ENCODE measurements around the gene IFT20.

Gene IFT20

DNA sequence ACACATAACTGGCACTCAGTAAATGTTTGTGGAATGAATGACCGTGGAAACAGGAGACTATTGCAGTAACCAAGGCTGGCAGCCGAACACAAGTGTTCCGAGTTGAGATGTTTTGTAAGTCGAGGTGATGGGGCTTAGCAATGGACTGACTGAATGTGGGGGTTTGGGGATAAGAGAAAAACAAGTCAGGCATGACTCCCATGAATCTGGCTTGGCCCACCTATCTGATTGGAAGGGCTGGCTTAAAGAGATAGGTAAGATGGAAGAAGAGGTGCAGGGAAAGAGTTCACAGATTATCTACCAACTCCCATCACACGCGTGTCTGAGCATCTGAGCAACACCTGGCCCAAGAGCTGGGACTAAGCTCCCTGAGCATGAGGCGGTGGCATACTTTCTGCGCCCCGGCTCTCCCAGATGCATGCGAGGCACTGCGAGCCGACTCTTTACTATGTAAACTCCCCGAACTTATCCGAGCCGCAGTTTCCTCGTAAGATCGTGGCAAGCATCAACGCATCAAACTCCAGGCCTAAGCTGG, 539 bp downstream of the IFT20 start:
- ATAC-seq (no peak), DNase-seq (no peak)

GRCh38 chr17:28334171-28334570, 1.1 kb downstream of the IFT20 start:
- no peak for DNase-seq

GRCh38 chr17:28333083-28333746, 2.1 kb downstream of the IFT20 start:
- ATAC-seq = no peak
- no peak for DNase-seq

More at GRCh38 chr17:28334171-28334570, 1.1 kb downstream of the IFT20 start:
- no peak for ATAC-seq

- DNase-seq = no peak
These were observed 3.3 kb downstream of the IFT20 start for GRCh38 chr17:28331891-28332420.

GRCh38 chr17:28330671-28331070, 4.6 kb downstream of the IFT20 start:
- DNase-seq (no peak), ATAC-seq (no peak)

More at GRCh38 chr17:28331891-28332420, 3.3 kb downstream of the IFT20 start:
- ATAC-seq = no peak

GRCh38 chr17:28328325-28328724, 6.9 kb downstream of the IFT20 start:
- ATAC-seq = no peak
- no peak for DNase-seq

- ATAC-seq (no peak), DNase-seq (no peak)
These were observed 7.6 kb downstream of the IFT20 start for GRCh38 chr17:28327709-28328108.

DNA sequence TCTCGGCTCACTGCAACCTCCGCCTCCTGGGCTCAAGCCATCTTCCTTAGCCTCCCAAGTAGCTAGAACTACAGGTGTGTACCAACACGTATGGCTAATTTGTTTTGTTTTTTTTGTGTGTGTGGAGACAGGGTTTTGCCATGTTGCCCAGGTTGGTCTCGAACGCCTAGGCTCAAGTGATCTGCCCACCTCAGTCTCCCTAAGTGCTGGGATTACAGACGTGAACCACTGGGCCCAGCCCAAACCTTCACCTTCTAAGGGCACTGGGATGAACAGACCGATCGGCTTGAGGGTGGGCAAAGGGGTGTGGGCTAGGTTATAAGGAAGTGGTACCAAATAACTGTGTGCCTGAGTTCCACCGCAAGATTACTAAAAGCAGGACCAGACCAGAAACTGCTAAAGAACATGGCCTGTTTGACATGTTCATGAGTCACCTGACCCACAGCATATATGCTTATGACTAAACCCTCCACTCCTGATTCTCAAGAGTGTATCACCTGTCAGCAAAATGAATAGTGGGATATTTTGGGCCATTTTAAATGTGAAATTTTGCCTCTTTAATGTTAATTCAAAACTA, 8.2 kb downstream of the IFT20 start:
- DNase-seq (no peak), ATAC-seq (peak; percentile 88)

DNA sequence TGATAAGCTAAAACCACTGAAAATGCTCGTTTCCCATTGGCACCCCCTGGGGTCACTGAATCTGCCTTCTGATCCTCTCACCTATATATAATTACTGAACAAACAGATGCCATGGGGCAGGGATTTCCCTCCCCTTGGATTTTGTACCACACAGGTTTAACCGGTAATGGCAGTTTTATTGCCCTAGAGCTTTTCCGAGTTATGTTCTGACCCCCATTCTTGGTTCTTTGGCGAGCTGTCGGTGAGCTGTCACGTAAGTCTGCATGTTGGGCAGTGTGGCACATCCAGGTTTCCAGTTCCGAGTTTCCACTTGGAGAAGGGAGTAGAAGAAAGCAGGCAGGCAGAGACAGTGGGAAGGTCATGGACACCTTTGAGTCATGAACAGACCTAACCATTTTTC, 9.2 kb downstream of the IFT20 start:
- DNase-seq = no peak
- no peak for ATAC-seq

DNA sequence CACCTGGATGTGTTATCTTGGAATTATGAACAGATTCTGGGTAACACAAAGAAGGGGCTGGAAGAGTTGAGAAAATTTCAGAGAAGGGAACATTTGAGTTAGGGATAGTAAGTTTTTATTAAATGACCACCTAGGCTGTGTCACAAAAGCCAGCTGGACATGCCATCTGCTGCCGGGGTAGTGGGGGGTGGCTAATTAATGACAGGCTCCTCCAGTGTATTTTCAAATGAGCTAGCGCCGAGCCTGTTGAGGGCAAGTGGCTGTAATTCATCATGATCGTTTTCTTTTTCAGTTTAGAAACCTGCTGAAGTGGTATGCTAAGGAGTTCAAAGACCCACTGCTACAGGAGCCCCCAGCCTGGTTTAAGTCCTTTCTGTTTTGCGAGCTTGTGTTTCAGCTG, 10.1 kb downstream of the IFT20 start:
- DNase-seq = no peak
- ATAC-seq = no peak

DNA sequence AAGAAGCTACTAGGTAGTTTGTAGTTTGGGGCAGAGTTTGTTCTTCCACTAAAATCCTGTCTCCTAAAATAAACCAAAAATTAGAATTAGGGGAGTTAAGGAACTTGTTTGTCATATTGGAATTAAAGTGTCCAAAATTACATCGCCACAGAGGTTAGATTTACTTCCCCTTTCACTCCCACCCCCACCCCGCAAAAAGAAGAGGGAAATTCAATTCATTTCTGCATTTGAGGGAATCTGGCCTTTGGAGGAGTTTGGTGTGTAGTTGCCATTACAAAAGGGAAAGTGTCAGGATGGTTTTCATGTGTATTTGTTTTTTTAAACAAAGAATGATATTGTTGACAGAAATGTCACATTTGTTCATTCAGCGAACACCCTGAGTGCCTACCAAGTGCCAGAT, 10.5 kb downstream of the IFT20 start:
- DNase-seq = no peak
- ATAC-seq = no peak

DNA sequence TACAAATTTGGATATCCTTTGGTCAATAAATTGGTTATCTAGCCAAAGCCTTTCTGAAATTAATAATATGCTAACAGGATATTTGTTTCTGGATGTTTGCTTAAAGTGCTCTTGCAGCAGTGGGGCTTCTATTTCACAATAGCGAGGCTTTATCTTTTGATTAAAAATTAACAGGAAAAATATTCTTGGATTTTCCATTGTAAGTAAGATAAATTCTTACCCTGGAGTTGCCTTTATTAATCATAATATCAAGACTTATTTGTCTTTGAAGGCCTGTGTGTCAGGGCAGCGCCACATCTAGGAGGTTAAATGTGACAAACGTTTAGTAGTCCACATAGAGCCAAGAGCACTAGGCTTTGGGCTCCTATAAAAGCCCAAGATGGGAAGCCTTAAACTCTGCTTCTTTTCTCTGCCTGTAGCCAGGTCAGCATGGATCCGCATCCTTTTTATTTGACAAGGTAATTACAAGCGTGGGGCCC, 11.0 kb downstream of the IFT20 start:
- DNase-seq = no peak
- no peak for ATAC-seq

GRCh38 chr17:28320215-28321061, 14.8 kb downstream of the IFT20 start:
- no peak for DNase-seq
- ATAC-seq = no peak

- ATAC-seq (no peak), DNase-seq (no peak)
These were observed 15.7 kb downstream of the IFT20 start for GRCh38 chr17:28319598-28319935.

DNA sequence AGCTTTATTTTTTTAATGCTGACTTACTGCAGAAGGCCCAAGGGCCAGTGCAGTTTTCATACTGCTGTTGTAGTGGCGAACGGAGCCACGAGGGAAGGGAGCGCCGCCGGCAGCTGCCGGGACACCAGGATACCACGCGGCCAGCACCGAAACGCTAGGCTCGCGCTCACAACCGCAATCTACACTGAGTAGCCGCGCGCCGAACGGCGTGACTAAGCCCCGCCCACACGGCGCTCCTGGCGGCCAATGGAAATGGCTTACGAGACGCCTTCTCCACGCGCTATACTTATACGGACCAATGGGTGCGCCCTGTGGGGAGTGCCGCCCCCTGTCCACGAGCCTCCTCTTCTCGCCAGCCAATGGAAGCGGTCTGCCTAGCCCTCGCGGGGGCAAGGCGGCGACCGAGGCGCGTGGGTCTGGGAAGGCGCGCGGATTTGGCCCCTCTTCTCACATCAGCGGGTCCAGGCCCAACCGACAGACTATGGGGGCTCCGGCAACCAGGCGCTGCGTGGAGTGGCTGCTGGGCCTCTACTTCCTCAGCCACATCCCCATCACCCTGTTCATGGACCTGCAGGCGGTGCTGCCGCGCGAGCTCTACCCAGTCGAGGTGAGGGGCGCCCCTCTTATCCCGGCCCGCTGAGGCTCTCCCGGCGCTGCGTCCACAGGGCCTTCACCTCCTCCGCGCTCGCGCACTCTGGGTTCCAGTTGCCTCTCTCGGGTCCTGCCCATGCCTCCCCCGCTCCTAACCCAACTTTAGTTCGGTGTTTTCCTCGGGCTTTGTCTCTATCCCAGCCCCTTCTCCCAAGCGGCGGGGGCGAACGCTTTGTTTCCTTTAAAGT, 16.3 kb downstream of the IFT20 start, which contains the start of gene TMEM97:
Gene TMEM97 (plus strand): TSS at position 442 of the 839 bp plus-strand sequence. CDS start 40 bp downstream, at position 482.
- DNase-seq = peak; percentile 97
- peak; percentile 99 for ATAC-seq

DNA sequence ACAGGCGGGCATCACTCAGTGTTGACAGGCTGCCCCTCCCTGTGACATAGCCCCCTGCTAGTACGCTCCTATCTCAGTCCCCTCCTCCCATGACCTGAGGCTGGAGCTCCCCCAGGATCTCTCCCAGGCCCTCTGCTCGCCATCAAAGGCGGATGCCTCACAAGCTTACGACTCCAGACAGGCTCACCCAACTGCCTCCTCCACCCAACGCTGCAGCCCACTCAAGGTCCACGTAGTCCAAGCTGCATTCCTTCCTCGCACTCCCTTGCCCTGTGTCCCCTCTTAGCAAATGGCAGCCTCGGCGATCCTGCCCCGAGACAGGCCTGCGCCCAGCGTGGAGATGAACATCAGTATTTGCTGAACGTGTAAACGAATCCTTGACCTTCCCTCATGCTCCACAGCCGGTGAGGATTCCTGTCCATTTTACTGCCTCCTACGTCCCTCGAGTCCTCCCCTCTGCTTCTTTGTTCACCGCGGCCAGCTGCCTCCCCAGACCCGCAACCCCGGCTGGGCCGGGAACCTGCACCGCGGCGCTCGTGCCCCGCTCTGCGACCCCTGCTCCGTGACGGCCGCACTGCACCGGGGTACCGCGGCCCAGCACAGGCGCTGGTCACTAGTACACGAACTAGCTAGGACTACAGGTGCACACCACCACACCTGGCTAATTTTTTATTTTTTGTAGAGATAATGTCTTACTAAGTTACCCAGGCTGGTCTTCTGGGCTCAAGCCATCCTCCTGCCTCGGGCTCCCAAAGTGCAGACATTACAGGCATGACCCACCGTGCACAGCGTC, 17.1 kb downstream of the IFT20 start:
- ATAC-seq = peak; percentile 3
- peak; percentile 36 for DNase-seq

DNA sequence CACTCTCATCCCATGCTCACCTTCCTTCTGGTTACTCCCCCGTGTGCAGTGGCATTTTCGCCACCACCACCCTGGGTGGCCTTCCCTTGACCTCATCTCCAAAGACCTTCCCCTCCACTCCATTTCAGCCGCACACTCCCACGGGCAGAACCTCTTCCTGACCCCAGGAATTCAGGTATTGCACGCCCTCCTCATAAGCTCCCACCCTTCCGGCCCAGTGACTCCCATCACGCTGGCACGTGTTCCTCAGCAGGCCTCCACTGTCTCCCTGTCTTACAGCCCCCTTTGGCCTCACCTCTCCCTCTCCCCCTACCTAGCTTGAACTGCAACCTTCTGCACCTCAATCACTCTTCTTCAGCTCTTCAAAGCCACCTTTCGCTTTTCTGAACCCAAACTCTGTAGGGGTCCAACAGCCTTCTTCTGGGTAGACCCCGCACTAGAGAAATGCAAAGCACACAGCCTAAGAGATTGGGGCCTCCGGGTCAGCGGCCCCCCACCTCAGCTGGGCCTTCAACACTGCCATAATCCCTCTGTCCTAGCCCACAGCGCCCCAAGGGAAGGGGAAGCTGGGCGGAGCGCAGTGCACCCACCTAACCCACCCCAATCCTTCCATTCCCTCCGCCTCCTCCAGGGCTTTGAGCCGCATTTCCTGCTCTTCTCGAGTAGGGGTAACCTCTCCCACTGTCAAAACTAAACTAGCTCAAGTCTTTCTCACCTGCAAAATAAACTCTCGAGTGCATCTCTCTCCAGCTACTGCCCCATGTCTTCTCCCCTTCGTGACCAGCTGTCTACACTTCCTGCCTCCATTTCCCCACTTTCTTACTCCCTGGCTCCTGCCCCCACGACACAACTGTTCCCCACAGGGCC, 17.9 kb downstream of the IFT20 start:
- no peak for DNase-seq
- ATAC-seq = no peak

DNA sequence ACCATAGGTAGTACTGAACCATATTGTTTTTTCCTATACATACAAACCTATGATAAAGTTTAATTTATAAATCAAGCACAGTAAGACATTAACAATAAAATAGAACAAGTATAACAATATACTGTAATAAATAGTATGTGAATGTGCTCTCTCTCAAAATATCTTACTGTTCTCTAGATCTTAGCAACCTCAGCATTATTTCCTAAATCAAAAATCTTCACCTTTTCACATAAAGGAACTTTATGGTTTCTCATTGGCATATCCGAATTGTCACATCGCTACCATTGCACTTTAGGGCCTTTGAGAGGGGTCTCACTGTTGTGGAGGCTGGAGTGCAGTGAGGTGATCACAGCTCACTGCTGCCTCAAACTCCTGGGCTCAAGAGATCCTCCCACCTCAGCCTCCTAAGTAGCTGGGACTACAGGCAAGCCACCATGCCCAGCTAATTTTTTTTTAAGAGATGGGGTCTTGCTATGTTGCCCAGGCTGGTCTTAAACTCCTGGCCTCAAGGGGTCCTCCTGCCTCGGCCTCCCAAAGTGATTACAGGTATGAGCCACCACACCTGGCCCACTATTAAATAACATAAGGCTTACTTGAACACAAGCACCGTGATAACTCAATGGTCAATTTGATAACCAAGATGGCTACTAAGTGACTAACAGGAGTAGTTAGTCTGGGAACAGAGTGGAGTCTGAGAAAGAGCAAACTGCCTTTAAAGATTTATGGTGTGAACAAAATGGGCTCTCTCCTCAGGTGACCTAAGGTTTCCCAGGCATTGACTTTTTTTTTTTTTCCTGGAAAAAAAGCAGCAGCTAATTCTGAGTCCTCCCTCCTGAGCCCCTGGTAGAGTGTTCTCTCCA, 19.2 kb downstream of the IFT20 start:
- DNase-seq (no peak), ATAC-seq (no peak)

DNA sequence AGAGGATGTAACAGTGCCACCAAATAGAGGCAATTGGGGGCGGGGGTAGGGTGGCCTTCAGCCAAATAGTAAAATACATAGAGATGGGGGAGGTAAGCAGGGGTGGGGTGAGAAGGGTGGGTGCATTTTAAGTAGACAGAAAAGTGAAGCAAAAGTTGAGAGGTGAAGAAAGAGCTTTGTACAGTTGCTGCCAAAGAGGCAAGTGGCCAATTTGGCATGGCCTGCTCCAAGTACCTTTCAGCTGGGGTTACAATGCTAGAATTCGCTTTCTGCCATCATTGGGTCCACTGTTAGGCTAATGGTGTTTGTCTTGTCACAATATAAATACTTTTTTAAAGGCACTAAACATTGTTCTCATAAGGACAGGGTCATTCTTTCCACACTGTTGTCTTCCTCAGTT, 21.4 kb downstream of the IFT20 start:
- DNase-seq = no peak
- ATAC-seq = no peak

All from stimulated activated naive CD8-positive, alpha-beta T cell treated with anti-CD3 and anti-CD28 coated beads, Interleukin-15, Interleukin-2, amounts not matched to agents 100 U/mL and 50 U/mL, for 24 hours (primary cell).